GM23248 (cell line): ENCODE measurements around the gene CORO2B.

Experiments used
- EZH2 ChIP-seq: fragments of 200-600 bp; sonication (generic); IDR thresholded peaks from 2 replicates; pipeline ENCODE4 v1.6.1; 2018; ENCODE audit warnings: antibody characterized with exemption, mild to moderate bottlenecking; ENCODE audit not compliant: insufficient read depth, poor library complexity, severe bottlenecking
- EZH2phosphoT487 ChIP-seq: fragments of 200-600 bp; sonication (generic); IDR thresholded peaks from 2 replicates; pipeline ENCODE4 v1.6.1; 2018; ENCODE audit warnings: antibody characterized with exemption, moderate library complexity, mild to moderate bottlenecking, low read depth; ENCODE audit not compliant: insufficient read depth

GRCh38 chr15:68775236-68775577 is 196.4 kb downstream of the CORO2B start:
- TF ChIP-seq EZH2 (no peak), EZH2phosphoT487 (no peak)
